ENCODE data around the gene ABCB4. TPM values are rescaled to one million over a fixed set of nuclear protein-coding genes. Genes with fewer than 3 reads are reported as not detected.

Gene ABCB4
- total RNA-seq, 2 experiments from 2014 or later = 0.14 TPM; not detected in 1

DNA sequence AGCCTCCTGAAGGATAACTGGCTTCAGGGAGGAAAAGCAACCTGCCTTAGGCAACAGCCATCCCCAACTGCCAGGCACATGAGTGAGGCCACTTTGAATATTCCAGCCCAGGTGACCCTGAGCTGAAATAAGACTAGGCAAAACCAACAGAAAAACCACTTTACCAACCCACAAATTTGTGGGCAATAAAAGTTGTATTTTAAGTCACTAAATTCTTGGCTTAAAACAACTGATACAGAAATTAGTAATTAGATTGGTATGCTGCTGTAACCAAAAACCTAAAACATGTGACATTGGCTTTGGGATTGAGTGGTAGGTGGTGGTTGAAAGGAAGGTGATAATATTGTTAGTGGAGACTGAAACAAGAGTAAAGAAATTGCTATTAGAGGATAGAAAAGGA is 39.9 kb downstream of the ABCB4 start:
- CTCF ChIA-PET = no interaction called here
- Mint-ChIP-seq H3K27me3 (no peaks in the 10 kb centered on the region), H3K27ac (no peak overlapping the region), H3K4me1 (ENCODE audit: low read depth) (no peaks in the 10 kb centered on the region), H3K36me3 (ENCODE audit: low read depth) (no peaks in the 10 kb centered on the region), H3K9me3 (no peaks in the 10 kb centered on the region), H3K4me3 (no peak overlapping the region)
- DNase-seq (no peak), ATAC-seq (no peak)
- intact Hi-C loops (cut with micrococcal nuclease) = no loop called here
- TF ChIP-seq CTCF (IDR thresholded peaks at IDR 0.05) = no peak
- POLR2A ChIA-PET = no interaction called here

GRCh38 chr7:87432536-87432935 is 42.9 kb downstream of the ABCB4 start:
- H3K27ac Mint-ChIP-seq = no peak overlapping the region
- no peaks in the 10 kb centered on the region for H3K9me3 Mint-ChIP-seq
- H3K36me3 Mint-ChIP-seq (ENCODE audit: low read depth) = no peaks in the 10 kb centered on the region
- ATAC-seq (no peak), DNase-seq (no peak)
- intact Hi-C loops (cut with micrococcal nuclease) = no loop called here
- no peaks in the 10 kb centered on the region for H3K27me3 Mint-ChIP-seq
- POLR2A ChIA-PET = no interaction called here
- no peak overlapping the region for H3K4me3 Mint-ChIP-seq
- no peaks in the 10 kb centered on the region for H3K4me1 Mint-ChIP-seq (ENCODE audit: low read depth)
- no peak for TF ChIP-seq CTCF (IDR thresholded peaks at IDR 0.05)
- CTCF ChIA-PET = no interaction called here

GRCh38 chr7:87427288-87427687 is 48.2 kb downstream of the ABCB4 start:
- H3K27me3 Mint-ChIP-seq = peaks cover 6% of the 10 kb centered on the region
- CTCF ChIA-PET = interaction anchor here (1.9 to 2.4 kb wide), 2 partner anchors 9 to 11 kb away, joined by 5 to 19 read pairs; no protein-coding TSS in a partner anchor
- no peak overlapping the region for H3K27ac Mint-ChIP-seq

DNA sequence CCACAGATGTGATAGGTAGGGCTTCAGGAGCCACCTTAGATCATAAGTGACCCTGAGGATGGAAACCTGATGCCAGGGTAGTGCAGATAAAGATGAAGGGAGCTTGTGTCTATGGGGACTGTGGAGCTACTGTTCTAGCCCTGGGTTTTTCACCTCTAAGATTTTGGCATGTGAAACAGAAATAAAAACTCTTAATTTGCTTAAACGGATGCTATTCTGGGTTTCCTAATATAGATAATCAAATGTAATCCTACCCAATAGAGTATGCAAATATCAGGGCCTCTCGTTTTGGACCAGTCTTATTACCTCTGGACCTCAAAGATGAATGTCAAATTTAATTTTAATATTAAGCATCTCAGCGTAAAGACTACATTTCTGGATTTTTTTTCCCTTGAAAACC is 49.3 kb downstream of the ABCB4 start:
- DNase-seq (no peak), ATAC-seq (no peak)
- intact Hi-C loops (cut with micrococcal nuclease) = no loop called here
- Mint-ChIP-seq H3K27me3 (peaks cover 6% of the 10 kb centered on the region), H3K4me3 (no peak overlapping the region), H3K4me1 (ENCODE audit: low read depth) (no peaks in the 10 kb centered on the region), H3K27ac (no peak overlapping the region), H3K9me3 (no peaks in the 10 kb centered on the region), H3K36me3 (ENCODE audit: low read depth) (no peaks in the 10 kb centered on the region)
- CTCF ChIA-PET = no interaction called here
- POLR2A ChIA-PET = no interaction called here
- TF ChIP-seq CTCF (IDR thresholded peaks at IDR 0.05) = no peak

More at GRCh38 chr7:87427288-87427687, 48.2 kb downstream of the ABCB4 start:
- no peak for TF ChIP-seq CTCF (IDR thresholded peaks at IDR 0.05)
- H3K4me3 Mint-ChIP-seq = no peak overlapping the region
- ATAC-seq (no peak), DNase-seq (no peak)
- H3K4me1 Mint-ChIP-seq (ENCODE audit: low read depth) = no peaks in the 10 kb centered on the region
- intact Hi-C loops (cut with micrococcal nuclease) = no loop called here
- no peaks in the 10 kb centered on the region for H3K9me3 Mint-ChIP-seq
- POLR2A ChIA-PET = interaction anchor here (1.0 kb wide), 1 partner anchor 9 kb away, joined by 3 read pairs; no protein-coding TSS in a partner anchor
- H3K36me3 Mint-ChIP-seq (ENCODE audit: low read depth) = no peaks in the 10 kb centered on the region

DNA sequence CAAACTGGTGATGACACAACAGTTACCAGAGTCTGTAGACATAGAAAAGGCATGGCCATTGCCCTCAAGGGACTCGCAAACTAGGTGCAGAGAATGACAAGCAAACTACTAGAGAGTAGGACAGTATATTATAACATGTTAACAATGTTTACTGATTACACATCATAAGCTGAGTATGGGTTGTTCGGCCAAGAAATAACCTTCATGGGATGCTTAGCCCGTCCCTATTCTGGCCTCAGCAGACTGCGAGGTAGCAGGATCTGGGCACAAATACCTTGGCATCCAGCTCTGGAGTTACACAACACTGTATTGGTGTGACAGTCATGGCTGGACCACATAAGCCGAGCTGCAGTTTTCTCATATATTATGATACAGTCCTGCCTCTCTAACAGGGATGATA is 51.4 kb downstream of the ABCB4 start:
- ChIA-PET POLR2A (no interaction called here), CTCF (interaction anchor here (1.0 kb wide), 1 partner anchor 8 kb away, joined by 3 read pairs; no protein-coding TSS in a partner anchor)
- no peak overlapping the region for H3K4me3 Mint-ChIP-seq
- DNase-seq (no peak), ATAC-seq (no peak)
- peaks cover 6% of the 10 kb centered on the region for H3K27me3 Mint-ChIP-seq
- H3K36me3 Mint-ChIP-seq (ENCODE audit: low read depth) = no peaks in the 10 kb centered on the region
- TF ChIP-seq CTCF (IDR thresholded peaks at IDR 0.05) = no peak
- no peaks in the 10 kb centered on the region for H3K4me1 Mint-ChIP-seq (ENCODE audit: low read depth)
- intact Hi-C loops (cut with micrococcal nuclease) = no loop called here
- H3K9me3 Mint-ChIP-seq = no peaks in the 10 kb centered on the region
- H3K27ac Mint-ChIP-seq = no peak overlapping the region
